Muscle layer of duodenum (tissue), 2 donors: ENCODE results near the gene LCE3D.
"Not testable (repeated sequence)": the region's sequence is repeated elsewhere in the genome, so short reads cannot be mapped to it uniquely, and the experiment has no call there.

Experiments used
- H3K27ac ChIP-seq: one replicate; pipeline ENCODE4 v1.7.0; 2013; ENCODE audit warnings: mild to moderate bottlenecking, low read length
- H3K27me3 ChIP-seq: one replicate; pipeline ENCODE4 v1.7.0; 2013; ENCODE audit warnings: low read depth, mild to moderate bottlenecking, control low read depth, low read length
- H3K36me3 ChIP-seq, 2 donors: one replicate each; pipeline ENCODE4 v1.7.0; 2013; ENCODE audit warnings: low read length in 2 of 2, control low read depth in 1 of 2, mild to moderate bottlenecking in 1 of 2; ENCODE audit not compliant: insufficient read depth in 2 of 2, control insufficient read depth in 1 of 2
- H3K4me1 ChIP-seq, 2 donors: one replicate each; pipeline ENCODE4 v1.7.0; 2013; ENCODE audit warnings: low read length in 2 of 2, mild to moderate bottlenecking in 2 of 2, control low read depth in 1 of 2, moderate library complexity in 1 of 2; ENCODE audit not compliant: insufficient read depth in 2 of 2, control insufficient read depth in 1 of 2
- H3K4me3 ChIP-seq, 2 donors: one replicate each; pipeline ENCODE4 v1.7.0; 2013; ENCODE audit warnings: low read length in 2 of 2, low read depth in 1 of 2, mild to moderate bottlenecking in 1 of 2
- H3K9me3 ChIP-seq, 2 donors: one replicate each; pipeline ENCODE4 v1.7.0; 2013; ENCODE audit warnings: low read length in 2 of 2, control low read depth in 1 of 2, mild to moderate bottlenecking in 1 of 2; ENCODE audit not compliant: control insufficient read depth in 1 of 2
- donor health status: healthy.

LCE3D gene, protein sequence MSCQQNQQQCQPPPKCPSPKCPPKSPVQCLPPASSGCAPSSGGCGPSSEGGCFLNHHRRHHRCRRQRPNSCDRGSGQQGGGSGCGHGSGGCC

DNA sequence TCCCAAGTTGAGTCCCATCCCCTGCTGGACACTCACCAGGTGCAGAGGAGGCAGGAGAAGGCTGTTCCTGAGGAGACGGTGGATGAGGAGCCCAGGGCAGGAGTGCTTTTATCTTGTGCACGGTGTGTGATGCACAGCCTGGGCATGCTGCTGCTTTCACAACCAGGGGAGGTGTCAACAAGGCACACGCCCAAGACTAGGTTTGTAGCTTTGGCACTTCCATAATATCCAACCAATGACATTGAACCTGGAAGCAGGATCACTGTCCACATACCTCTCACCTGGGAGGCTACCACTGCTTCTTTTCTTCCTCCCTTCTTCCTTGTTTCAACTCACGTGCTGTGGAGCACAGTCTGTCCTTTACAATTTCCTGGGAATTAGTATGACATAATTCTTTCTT, at the start of gene LCE3D:
LCE3D (minus strand) TSS at position 84 of the 400 bp plus-strand sequence. CDS start 580 bp downstream, outside the sequence.
- no peaks in the 10 kb centered on the region for H3K27me3 ChIP-seq

DNA sequence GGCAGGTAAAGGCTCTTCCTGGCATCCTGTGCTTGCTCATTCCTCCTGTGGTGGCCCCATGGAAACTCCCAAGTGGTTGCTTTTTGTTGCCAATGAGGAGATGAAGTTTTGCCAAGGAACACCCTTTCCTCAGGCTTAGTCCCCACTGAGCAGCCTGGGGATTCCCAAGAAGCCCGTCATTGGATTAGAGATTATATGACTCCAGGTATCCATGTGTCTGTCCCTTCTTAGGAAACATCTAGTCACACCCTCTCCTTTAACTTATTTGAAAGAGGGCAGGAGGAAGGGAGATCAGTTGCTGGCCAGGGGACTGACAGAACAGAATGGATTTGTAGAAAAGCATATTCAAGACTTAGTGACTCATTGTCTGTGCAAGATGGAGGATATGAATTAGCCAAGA, 46.4 kb upstream of the LCE3D start:
- Histone ChIP-seq H3K9me3 (peaks cover 0 to 5% of the 10 kb centered on the region in 2 donors), H3K4me1 (no peaks in the 10 kb centered on the region), H3K4me3 (no peak overlapping the region), H3K27ac (no peak overlapping the region), H3K36me3 (no peaks in the 10 kb centered on the region), H3K27me3 (no peaks in the 10 kb centered on the region)

More for the DNA sequence above, at the start of gene LCE3D:
- H3K9me3 ChIP-seq: no peaks in the 10 kb centered on the region
- no peak within 1 kb of the TSS for H3K27ac ChIP-seq
- H3K4me3 ChIP-seq: no peak within 1 kb of the TSS
- no peaks in the 10 kb centered on the region for H3K36me3 ChIP-seq
- no peaks in the 10 kb centered on the region for H3K4me1 ChIP-seq

DNA sequence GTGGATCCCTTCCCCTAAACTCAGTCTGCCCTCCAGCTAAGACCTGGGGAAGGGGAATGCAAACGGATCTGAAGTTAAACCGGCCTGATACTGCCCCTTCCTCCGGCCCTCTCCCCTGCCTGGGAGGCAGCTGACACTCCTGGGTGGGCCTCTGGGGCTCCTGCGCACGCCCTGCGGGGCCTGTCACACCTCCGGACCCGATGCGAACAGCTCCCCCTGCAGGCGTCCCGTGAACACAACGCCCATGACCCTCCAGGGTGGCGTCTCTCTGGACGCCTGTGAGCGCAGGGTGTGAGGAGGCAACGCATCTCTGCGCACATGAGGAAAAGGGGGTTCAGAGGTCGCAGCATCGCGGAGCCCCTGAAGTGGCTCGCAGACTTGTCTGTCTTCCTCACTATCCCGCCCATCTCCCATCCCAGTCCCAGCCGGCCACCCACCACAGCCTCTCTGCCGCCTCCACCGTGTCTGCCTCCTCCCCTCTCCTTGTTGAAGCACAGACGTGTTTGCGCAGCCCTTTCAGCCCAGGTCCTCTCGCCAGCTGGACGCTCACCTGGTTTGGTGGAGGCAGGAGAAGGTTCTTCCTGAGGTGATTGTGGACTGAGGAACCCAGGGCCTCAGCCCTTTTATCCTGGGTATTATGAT, 43.0 kb upstream of the LCE3D start:
- Histone ChIP-seq H3K36me3 (no peaks in the 10 kb centered on the region), H3K4me1 (no peaks in the 10 kb centered on the region), H3K9me3 (peaks cover 5 to 15% of the 10 kb centered on the region in 2 donors), H3K27me3 (no peaks in the 10 kb centered on the region), H3K27ac (no peak overlapping the region), H3K4me3 (no peak overlapping the region)

DNA sequence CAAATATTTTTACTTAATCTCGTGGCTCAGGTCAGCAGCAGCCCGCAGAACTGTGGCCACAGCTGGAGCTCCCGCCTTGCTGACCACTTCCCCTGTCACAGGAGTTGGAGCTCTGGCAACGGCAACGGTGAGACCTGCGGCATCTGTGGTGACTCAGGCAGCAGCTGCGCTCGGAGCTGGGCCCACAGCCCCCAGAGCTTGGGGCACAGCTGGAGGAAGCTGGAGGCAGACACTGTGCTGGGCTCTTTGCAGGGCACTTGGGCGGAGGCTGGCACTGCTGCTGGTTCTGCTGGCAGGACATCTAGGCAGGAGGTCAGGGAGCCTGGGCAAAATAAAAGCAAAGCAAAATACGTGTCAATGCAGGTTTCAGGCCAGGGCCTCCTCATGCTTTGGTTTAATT, 42.5 kb upstream of the LCE3D start, which contains the start of gene LCE3A:
LCE3A (minus strand) TSS at position 301 of the 400 bp plus-strand sequence; CDS start at position 301, 0 bp downstream.
- Histone ChIP-seq H3K27ac (no peak within 1 kb of the TSS), H3K4me1 (no peaks in the 10 kb centered on the region), H3K4me3 (no peak within 1 kb of the TSS), H3K36me3 (no peaks in the 10 kb centered on the region), H3K9me3 (peaks cover 5 to 16% of the 10 kb centered on the region in 2 donors), H3K27me3 (no peaks in the 10 kb centered on the region)

DNA sequence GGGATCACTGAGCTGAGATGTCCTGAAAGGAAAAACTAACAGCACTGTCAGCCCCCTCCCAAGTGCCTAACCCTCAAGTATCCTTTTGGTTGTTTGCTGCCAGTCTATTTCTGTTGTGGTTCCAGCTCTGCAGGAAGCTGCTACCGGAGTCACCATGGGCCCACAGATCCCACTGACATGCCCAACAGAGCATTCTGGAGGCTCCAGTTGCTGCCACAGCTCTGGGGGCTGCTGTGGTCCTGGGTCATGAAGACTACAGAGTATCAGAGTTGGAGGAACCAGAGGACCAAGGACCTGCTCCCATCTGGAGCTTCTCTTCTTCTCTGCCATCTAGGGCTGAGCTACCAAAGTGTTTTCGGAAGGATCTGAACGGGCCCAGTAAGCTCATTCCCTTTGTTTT, 41.7 kb upstream of the LCE3D start:
- peaks cover 5 to 20% of the 10 kb centered on the region in 2 donors for H3K9me3 ChIP-seq
- H3K4me3 ChIP-seq: no peak overlapping the region
- no peak overlapping the region for H3K27ac ChIP-seq
- H3K4me1 ChIP-seq: no peaks in the 10 kb centered on the region
- H3K27me3 ChIP-seq: no peaks in the 10 kb centered on the region
- H3K36me3 ChIP-seq: no peaks in the 10 kb centered on the region

DNA sequence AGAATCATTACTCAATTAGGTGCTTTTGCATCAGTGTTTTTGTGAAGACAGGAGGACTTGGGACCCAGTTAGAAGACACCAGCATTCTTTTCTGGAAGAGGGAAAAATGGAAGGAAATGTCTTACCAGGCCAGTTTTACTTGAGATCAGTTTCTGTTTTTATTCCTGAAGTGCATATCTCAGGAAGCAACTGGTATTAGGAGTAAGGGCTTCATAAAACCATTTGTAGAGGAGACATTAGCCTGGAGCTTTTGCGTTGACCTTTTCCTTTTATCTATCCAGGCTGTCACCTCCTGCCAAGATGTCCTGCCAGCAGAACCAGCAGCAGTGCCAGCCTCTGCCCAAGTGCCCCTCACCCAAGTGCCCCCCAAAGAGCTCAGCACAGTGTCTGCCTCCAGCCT, 33.2 kb upstream of the LCE3D start, which contains the start of gene LCE3B:
LCE3B (plus strand) TSS at position 301 of the 400 bp plus-strand sequence; CDS start at position 301, 0 bp downstream.
- Histone ChIP-seq H3K36me3 (no peaks in the 10 kb centered on the region), H3K27ac (no peak within 1 kb of the TSS), H3K9me3 (peaks cover 0 to 10% of the 10 kb centered on the region in 2 donors), H3K4me3 (no peak within 1 kb of the TSS), H3K4me1 (no peaks in the 10 kb centered on the region), H3K27me3 (no peaks in the 10 kb centered on the region)

DNA sequence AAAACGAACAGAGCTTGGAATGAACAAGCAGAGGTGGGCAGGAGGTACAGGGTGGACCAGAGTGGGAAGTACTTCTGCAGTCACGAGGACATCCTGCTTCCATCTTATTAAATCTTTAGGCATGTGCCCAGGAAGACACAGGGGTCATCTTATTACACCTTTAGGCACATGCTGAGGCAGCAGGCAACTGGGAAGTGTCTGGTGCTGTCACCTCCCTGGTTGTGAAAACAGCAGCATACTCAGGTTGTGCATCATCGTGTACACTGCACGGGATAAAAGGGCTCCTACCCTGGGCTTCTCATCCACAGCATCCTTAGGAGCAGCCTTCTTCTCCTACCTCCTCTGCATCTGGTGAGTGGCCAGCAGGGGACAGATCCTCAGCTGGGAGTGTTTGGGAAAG, 19.6 kb upstream of the LCE3D start, which contains the start of gene LCE3C:
LCE3C (plus strand) TSS at position 301 of the 400 bp plus-strand sequence. CDS start 498 bp downstream, outside the sequence.
- Histone ChIP-seq H3K4me1 (no peaks in the 10 kb centered on the region), H3K36me3 (no peaks in the 10 kb centered on the region)

DNA sequence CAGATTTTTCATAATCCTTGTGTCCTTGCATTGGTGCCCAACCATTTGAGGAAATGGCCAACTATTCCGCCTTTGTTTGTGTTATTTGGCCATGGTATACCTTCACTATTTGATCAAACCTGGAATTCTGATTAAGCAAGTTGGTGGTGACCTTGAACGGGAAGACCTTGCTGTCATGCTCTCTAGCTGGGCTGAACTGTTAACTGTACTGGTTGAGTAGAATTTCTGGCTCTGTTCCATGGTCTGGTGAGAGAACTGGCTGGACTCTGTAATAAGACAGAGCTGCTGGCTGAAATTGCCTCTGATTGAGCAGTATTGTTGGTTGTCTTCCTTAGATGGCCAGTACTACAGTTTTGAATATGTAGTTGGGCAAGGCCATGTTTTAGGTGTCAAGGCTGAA, 16.7 kb upstream of the LCE3D start:
- no peaks in the 10 kb centered on the region for H3K27me3 ChIP-seq
- H3K9me3 ChIP-seq: no peaks in the 10 kb centered on the region
- no peaks in the 10 kb centered on the region for H3K4me1 ChIP-seq
- no peak overlapping the region for H3K27ac ChIP-seq
- H3K36me3 ChIP-seq: no peaks in the 10 kb centered on the region
- H3K4me3 ChIP-seq: no peak overlapping the region

More for the DNA sequence above, 19.6 kb upstream of the LCE3D start, which contains the start of gene LCE3C:
- no peaks in the 10 kb centered on the region for H3K9me3 ChIP-seq
- no peak within 1 kb of the TSS for H3K4me3 ChIP-seq
- H3K27ac ChIP-seq: no peak within 1 kb of the TSS
- H3K27me3 ChIP-seq: no peaks in the 10 kb centered on the region

DNA sequence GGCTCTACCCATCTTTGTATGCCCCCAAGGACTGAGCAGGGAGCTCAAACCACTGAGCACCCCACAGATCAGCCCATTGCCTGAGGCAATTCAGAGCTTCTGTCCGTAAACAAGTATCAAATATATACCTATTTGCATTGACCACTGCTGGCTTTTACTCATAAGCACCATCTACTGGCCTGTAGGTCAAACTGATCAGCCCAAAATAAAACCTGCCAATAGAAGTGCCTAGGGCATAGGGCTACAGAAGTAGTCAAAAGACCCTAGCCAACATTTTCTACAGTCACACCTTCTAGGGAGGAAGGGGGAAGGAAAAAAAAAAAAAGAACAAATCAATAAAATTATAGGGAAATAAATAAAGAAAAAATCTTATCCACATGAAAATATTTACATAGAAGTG, 5.3 kb upstream of the LCE3D start:
- H3K4me3 ChIP-seq: no peak overlapping the region
- H3K27ac ChIP-seq: no peak overlapping the region
- no peaks in the 10 kb centered on the region for H3K4me1 ChIP-seq
- H3K9me3 ChIP-seq: no peaks in the 10 kb centered on the region
- no peaks in the 10 kb centered on the region for H3K36me3 ChIP-seq
- no peaks in the 10 kb centered on the region for H3K27me3 ChIP-seq

DNA sequence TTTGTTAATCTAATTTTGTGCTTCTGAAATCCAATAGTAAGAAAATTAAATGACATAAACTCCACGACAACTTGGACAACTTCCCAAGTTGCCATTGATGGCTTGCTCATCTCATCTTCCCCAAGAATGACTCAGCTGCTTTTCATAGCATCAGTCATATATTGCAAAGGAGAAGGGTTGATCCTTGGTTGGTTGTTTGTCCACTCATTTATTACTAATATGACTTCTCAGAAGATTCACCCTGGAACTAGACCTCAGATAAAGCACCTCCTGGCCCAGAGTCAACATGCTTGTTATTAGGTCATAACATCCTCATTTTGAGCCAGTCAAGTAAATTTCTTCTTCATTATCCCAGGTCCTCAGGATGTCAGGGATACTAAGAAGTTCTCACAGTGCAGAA, 2.3 kb upstream of the LCE3D start:
- no peak overlapping the region for H3K4me3 ChIP-seq
- H3K4me1 ChIP-seq: no peaks in the 10 kb centered on the region
- no peak overlapping the region for H3K27ac ChIP-seq
- no peaks in the 10 kb centered on the region for H3K27me3 ChIP-seq
- H3K36me3 ChIP-seq: no peaks in the 10 kb centered on the region
- no peaks in the 10 kb centered on the region for H3K9me3 ChIP-seq

DNA sequence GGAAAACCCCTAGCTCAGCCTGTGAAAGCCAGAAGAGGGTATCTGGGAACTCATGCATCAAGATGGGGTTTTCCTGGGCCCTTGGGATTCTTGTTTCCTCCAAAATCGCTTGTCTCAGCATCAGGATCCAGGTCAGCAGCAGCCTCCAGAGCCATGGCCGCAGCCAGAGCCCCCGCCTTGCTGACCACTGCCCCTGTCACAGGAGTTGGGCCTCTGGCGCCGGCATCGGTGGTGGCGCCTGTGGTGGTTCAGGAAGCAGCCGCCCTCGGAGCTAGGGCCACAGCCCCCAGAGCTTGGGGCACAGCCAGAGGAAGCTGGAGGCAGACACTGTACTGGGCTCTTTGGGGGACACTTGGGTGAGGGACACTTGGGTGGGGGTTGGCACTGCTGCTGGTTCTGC, 790 bp downstream of the LCE3D start:
- not testable (repeated sequence) for H3K4me1 ChIP-seq, H3K4me3 ChIP-seq, H3K27ac ChIP-seq, H3K9me3 ChIP-seq, H3K36me3 ChIP-seq, H3K27me3 ChIP-seq
